A673 (cell line): Measurements from ENCODE around the gene CLEC3B. TPM values are rescaled to one million over a fixed set of nuclear protein-coding genes. Genes with fewer than 3 reads are reported as not detected.

Source experiments
- BruUV-seq: library from RNA; stranded (reverse); fragments of 400-500 nt; replicated peaks from 2 replicates; lab custom pipeline; 2021; lab: Mats Ljungman, UMichigan
- CTCF ChIA-PET: fragments of 300-600 bp; sonication (Branson Sonifier 250); formaldehyde crosslinking; loops from one replicate; lab custom pipeline; 2022; ENCODE audit warnings: antibody characterized with exemption; lab: Charles Lee
- POLR2A ChIA-PET: fragments of 300-600 bp; sonication (Branson Sonifier 250); formaldehyde crosslinking; loops from one replicate; lab custom pipeline; 2022; ENCODE audit warnings: antibody characterized with exemption; ENCODE audit not compliant: low non-redundant PET; lab: Charles Lee
- DNase-seq: peaks from one replicate; pipeline ENCODE4 v3.0.0-alpha.2; 2015; ENCODE audit warnings: low spot score
- H3K27ac ChIP-seq: fragments of 200-600 bp; sonication (generic); 2 replicates; pipeline ENCODE4 v1.5.1; 2016; ENCODE audit warnings: mixed run types, low read depth, mild to moderate bottlenecking, mixed read lengths, antibody characterized with exemption, low read length; ENCODE audit not compliant: poor library complexity, severe bottlenecking
- H3K27me3 ChIP-seq: fragments of 200-600 bp; sonication (generic); replicated peaks from 2 replicates; pipeline ENCODE4 v1.6.1; 2017; ENCODE audit warnings: mixed run types, low read depth, mild to moderate bottlenecking, mixed read lengths, antibody characterized with exemption, low read length; ENCODE audit not compliant: insufficient read depth, poor library complexity
- H3K36me3 ChIP-seq: fragments of 200-600 bp; sonication (generic); 2 replicates; pipeline ENCODE4 v1.6.1; 2016; ENCODE audit warnings: mixed run types, mild to moderate bottlenecking, mixed read lengths, antibody characterized with exemption, low read length; ENCODE audit not compliant: insufficient read depth, poor library complexity, severe bottlenecking
- H3K4me1 ChIP-seq: fragments of 200-600 bp; sonication (generic); 2 replicates; pipeline ENCODE4 v1.6.1; 2017; ENCODE audit warnings: mixed run types, mild to moderate bottlenecking, mixed read lengths, antibody characterized with exemption, low read length; ENCODE audit not compliant: insufficient read depth, poor library complexity, severe bottlenecking
- H3K4me3 ChIP-seq: fragments of 200-600 bp; sonication (generic); 2 replicates; pipeline ENCODE4 v1.5.1; 2016; ENCODE audit warnings: low read depth, mixed run types, mild to moderate bottlenecking, mixed read lengths, low read length; ENCODE audit not compliant: poor library complexity, severe bottlenecking
- H3K9me3 ChIP-seq: fragments of 200-600 bp; sonication (generic); 2 replicates; pipeline ENCODE4 v1.6.1; 2016; ENCODE audit warnings: mixed run types, low read depth, mild to moderate bottlenecking, mixed read lengths, antibody characterized with exemption, low read length; ENCODE audit not compliant: poor library complexity, severe bottlenecking
- EZH2 ChIP-seq: fragments of 200-600 bp; sonication (generic); IDR thresholded peaks from 2 replicates; pipeline ENCODE4 v1.6.1; 2017; ENCODE audit warnings: borderline replicate concordance, low read depth, mild to moderate bottlenecking, mixed read lengths, antibody characterized with exemption, low read length; ENCODE audit not compliant: poor library complexity, severe bottlenecking
- intact Hi-C: fragments of 100-400 bp; cut with micrococcal nuclease; formaldehyde crosslinking; loops from one replicate; pipeline ENCODE4 v1.10.0; 2022; ENCODE audit not compliant: unreplicated experiment
- total RNA-seq: library from RNA; stranded (reverse); gene quantifications from 2 replicates; pipeline ENCODE4 v1.2.3, GENCODE V29; 2021
- TF ChIP-seq, protein P1 (sequence below): fragments of 300-800, 200-600 bp; sonication (generic); conservative IDR thresholded peaks from 2 replicates; pipeline ENCODE4 v1.5.1; 2017; ENCODE audit warnings: low read depth, mild to moderate bottlenecking, antibody characterized with exemption, low read length, moderate library complexity, mixed read lengths

CLEC3B gene
- total RNA-seq, 1 experiment from 2014 or later: 1.0 TPM

DNA sequence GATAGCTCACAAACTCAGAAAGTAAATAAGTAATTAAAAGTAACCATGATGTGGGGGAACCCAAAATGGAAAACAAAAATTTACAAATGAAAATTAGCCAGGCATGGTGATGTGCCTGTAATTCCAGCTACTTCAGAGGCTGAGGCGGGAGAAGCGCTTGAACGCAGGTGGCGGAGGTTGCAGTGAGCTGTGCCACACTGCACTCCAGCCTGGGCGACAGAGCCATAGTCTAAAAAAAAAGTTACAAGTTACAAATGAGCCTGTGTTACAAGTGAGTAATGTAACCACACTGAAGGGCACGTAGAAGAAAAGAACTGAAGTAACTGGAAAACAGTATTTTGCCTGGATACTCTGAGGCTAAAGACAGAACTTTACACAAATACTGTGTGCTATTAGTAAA lies 38.8 kb upstream of the CLEC3B start:
- Histone ChIP-seq H3K4me1 (peaks cover 7% of the 10 kb centered on the region), H3K36me3 (peaks cover 30% of the 10 kb centered on the region), H3K27me3 (no peaks in the 10 kb centered on the region), H3K27ac (peak overlapping the region; percentile 50), H3K9me3 (no peaks in the 10 kb centered on the region), H3K4me3 (no peak overlapping the region)
- TF ChIP-seq, protein P1, sequence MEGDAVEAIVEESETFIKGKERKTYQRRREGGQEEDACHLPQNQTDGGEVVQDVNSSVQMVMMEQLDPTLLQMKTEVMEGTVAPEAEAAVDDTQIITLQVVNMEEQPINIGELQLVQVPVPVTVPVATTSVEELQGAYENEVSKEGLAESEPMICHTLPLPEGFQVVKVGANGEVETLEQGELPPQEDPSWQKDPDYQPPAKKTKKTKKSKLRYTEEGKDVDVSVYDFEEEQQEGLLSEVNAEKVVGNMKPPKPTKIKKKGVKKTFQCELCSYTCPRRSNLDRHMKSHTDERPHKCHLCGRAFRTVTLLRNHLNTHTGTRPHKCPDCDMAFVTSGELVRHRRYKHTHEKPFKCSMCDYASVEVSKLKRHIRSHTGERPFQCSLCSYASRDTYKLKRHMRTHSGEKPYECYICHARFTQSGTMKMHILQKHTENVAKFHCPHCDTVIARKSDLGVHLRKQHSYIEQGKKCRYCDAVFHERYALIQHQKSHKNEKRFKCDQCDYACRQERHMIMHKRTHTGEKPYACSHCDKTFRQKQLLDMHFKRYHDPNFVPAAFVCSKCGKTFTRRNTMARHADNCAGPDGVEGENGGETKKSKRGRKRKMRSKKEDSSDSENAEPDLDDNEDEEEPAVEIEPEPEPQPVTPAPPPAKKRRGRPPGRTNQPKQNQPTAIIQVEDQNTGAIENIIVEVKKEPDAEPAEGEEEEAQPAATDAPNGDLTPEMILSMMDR: no peak
- no peak for TF ChIP-seq EZH2
- ChIA-PET POLR2A (no interaction called here), CTCF (no interaction called here)
- TSS peak; percentile 9 for BruUV-seq
- intact Hi-C loops: no loop called here
- no peak for DNase-seq

DNA sequence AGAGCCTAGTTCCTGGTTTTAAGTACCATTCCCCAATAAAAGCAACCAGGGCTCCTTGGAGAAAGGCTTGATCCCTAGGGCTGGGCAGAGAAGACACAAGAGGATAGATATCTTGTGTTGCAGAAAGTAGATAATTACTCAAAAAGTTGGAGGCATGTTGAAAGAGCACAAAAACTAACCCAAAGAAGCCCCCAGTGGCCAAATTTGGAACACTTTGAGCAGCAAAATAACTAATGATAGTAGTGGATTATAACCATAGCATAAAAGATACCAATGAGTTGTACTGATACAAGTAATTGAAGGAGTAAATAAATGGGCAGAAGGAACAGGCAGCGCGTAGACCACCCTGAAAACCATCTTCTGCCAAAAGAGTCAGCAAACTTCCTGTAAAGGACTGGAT lies 38.0 kb upstream of the CLEC3B start:
- intact Hi-C loops: no loop called here
- CTCF ChIA-PET: no interaction called here
- H3K27me3 ChIP-seq: no peaks in the 10 kb centered on the region
- no peaks in the 10 kb centered on the region for H3K9me3 ChIP-seq
- TF ChIP-seq, protein P1: peak; percentile 50
- no peak for TF ChIP-seq EZH2
- no peak overlapping the region for H3K4me3 ChIP-seq
- BruUV-seq: no TSS peak
- peaks cover 35% of the 10 kb centered on the region for H3K36me3 ChIP-seq
- peak overlapping the region; percentile 50 for H3K27ac ChIP-seq
- peak; percentile 43 for DNase-seq
- peaks cover 11% of the 10 kb centered on the region for H3K4me1 ChIP-seq
- POLR2A ChIA-PET: no interaction called here

DNA sequence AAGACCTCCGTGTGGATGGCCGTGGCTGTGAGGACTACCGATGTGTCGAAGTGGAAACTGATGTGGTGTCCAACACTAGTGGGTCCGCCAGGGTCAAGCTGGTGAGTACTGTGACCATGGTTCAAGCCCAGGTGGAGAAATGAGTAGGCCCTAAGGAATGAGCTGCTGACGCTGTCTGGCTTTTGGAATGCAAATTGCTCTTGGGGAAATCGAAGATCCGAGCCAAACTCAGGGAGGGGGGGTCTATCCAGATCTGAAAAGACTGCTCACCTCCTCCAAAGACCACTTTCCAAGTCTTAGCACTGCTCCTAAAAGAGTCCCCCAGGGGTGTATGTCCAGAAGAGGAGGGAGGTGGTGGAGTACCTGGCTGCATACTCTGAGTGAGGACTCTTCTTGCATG lies 37.0 kb upstream of the CLEC3B start:
- no peak overlapping the region for H3K4me3 ChIP-seq
- H3K4me1 ChIP-seq: peaks cover 21% of the 10 kb centered on the region
- H3K27me3 ChIP-seq: no peaks in the 10 kb centered on the region
- ChIA-PET POLR2A (no interaction called here), CTCF (no interaction called here)
- no TSS peak for BruUV-seq
- intact Hi-C loops: no loop called here
- DNase-seq: no peak
- no peaks in the 10 kb centered on the region for H3K9me3 ChIP-seq
- TF ChIP-seq EZH2: no peak
- H3K36me3 ChIP-seq: peaks cover 37% of the 10 kb centered on the region
- no peak overlapping the region for H3K27ac ChIP-seq

DNA sequence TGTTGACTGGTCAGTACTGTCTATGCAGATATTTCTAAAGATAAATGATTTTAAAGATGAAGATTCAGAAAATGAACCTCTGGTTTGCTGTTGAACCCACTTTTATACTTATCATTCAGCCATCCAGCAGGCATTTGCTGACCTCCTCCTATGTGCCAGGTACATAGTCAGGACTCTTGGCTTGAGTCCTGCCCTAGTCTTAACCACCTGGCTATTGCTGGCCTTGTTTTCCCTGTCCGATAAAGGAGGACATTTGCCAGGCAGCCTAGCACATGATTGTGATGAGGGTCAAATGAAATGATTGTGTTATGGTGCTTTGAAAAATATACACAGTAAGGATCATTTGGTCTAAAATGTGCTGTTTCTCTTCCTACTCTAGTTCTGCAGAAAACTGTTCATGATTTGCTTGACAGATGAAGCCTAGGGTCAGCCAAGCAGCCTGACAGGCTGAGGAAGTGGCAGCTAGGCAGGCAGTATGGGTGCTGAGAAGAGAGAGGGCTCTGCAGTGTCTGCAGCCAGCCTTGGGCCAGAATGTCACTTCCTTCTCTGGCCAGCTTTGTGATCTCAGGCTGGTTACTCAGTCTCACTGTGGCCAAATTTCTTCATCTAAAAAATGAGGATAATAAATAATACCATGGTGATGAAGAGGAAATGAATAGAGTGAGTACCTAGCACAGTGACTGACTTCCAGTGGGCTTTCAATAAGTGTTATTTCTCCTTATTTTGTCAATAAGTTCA lies 36.3 kb upstream of the CLEC3B start:
- Histone ChIP-seq H3K4me1 (peaks cover 27% of the 10 kb centered on the region), H3K4me3 (no peak overlapping the region), H3K9me3 (no peaks in the 10 kb centered on the region), H3K27ac (no peak overlapping the region), H3K27me3 (no peaks in the 10 kb centered on the region), H3K36me3 (peaks cover 35% of the 10 kb centered on the region)
- no TSS peak for BruUV-seq
- TF ChIP-seq, protein P1: no peak
- TF ChIP-seq EZH2: no peak
- no peak for DNase-seq
- intact Hi-C loops: no loop called here
- CTCF ChIA-PET: no interaction called here
- POLR2A ChIA-PET: no interaction called here
